IPS-18a (cell line): ENCODE data around the gene FHDC1.

Source experiments
- H3K27ac ChIP-seq: one replicate; pipeline ENCODE4 v1.5.1; 2013; ENCODE audit warnings: low read length
- H3K27me3 ChIP-seq: one replicate; pipeline ENCODE4 v1.6.1; 2013; ENCODE audit warnings: mild to moderate bottlenecking, low read length; ENCODE audit not compliant: control insufficient read depth, insufficient read depth
- H3K36me3 ChIP-seq: one replicate; pipeline ENCODE4 v1.6.1; 2013; ENCODE audit warnings: low read depth, low read length; ENCODE audit not compliant: control insufficient read depth
- H3K4me1 ChIP-seq: one replicate; pipeline ENCODE4 v1.6.1; 2013; ENCODE audit warnings: low read depth, low read length; ENCODE audit not compliant: control insufficient read depth
- H3K4me3 ChIP-seq: one replicate; pipeline ENCODE4 v1.5.1; 2013; ENCODE audit warnings: low read length
- H3K9ac ChIP-seq: one replicate; pipeline ENCODE4 v1.6.1; 2013; ENCODE audit warnings: mild to moderate bottlenecking, low read length, moderate library complexity
- H3K9me3 ChIP-seq: one replicate; pipeline ENCODE4 v1.6.1; 2013; ENCODE audit warnings: low read depth, low read length; ENCODE audit not compliant: control insufficient read depth

The FHDC1 gene

GRCh38 chr4:152936446-152937335 is 568 bp downstream of the FHDC1 start:
- H3K27me3 ChIP-seq, result peaks cover 45% of the 10 kb centered on the region

GRCh38 chr4:152937336-152938236 is 1.5 kb downstream of the FHDC1 start:
- Histone ChIP-seq H3K9me3 (no peaks in the 10 kb centered on the region), H3K4me1 (peaks cover 16% of the 10 kb centered on the region), H3K27ac (no peak overlapping the region), H3K36me3 (no peaks in the 10 kb centered on the region), H3K27me3 (peaks cover 45% of the 10 kb centered on the region), H3K4me3 (peak overlapping the region; percentile 79), H3K9ac (peak overlapping the region; percentile 65)

More at GRCh38 chr4:152936446-152937335, 568 bp downstream of the FHDC1 start:
- Histone ChIP-seq H3K9ac (peak overlapping the region; percentile 65), H3K9me3 (no peaks in the 10 kb centered on the region), H3K4me3 (peak overlapping the region; percentile 79), H3K36me3 (no peaks in the 10 kb centered on the region), H3K4me1 (peaks cover 16% of the 10 kb centered on the region), H3K27ac (no peak overlapping the region)

- H3K9ac ChIP-seq, result no peak overlapping the region
- peaks cover 45% of the 10 kb centered on the region for H3K27me3 ChIP-seq
- no peaks in the 10 kb centered on the region for H3K9me3 ChIP-seq
- peak overlapping the region; percentile 79 for H3K4me3 ChIP-seq
- peaks cover 2% of the 10 kb centered on the region for H3K36me3 ChIP-seq
- peaks cover 16% of the 10 kb centered on the region for H3K4me1 ChIP-seq
- no peak overlapping the region for H3K27ac ChIP-seq
These were observed 2.3 kb downstream of the FHDC1 start for GRCh38 chr4:152938237-152938947.

- Histone ChIP-seq H3K36me3 (peaks cover 13% of the 10 kb centered on the region), H3K27ac (no peak overlapping the region), H3K27me3 (peaks cover 33% of the 10 kb centered on the region), H3K4me1 (peaks cover 15% of the 10 kb centered on the region), H3K4me3 (no peak overlapping the region), H3K9ac (no peak overlapping the region), H3K9me3 (no peaks in the 10 kb centered on the region)
These were observed 3.5 kb downstream of the FHDC1 start for GRCh38 chr4:152939621-152940020.

GRCh38 chr4:152940461-152940860 is 4.3 kb downstream of the FHDC1 start:
- Histone ChIP-seq H3K27ac (no peak overlapping the region), H3K36me3 (peaks cover 13% of the 10 kb centered on the region), H3K9me3 (no peaks in the 10 kb centered on the region), H3K4me3 (no peak overlapping the region), H3K27me3 (peaks cover 28% of the 10 kb centered on the region), H3K9ac (no peak overlapping the region), H3K4me1 (peaks cover 10% of the 10 kb centered on the region)

- H3K4me1 ChIP-seq, result peaks cover 10% of the 10 kb centered on the region
- H3K4me3 ChIP-seq, result no peak overlapping the region
- no peak overlapping the region for H3K27ac ChIP-seq
- no peaks in the 10 kb centered on the region for H3K9me3 ChIP-seq
- H3K36me3 ChIP-seq, result peaks cover 19% of the 10 kb centered on the region
- no peak overlapping the region for H3K9ac ChIP-seq
- peaks cover 28% of the 10 kb centered on the region for H3K27me3 ChIP-seq
These were observed 5.3 kb downstream of the FHDC1 start for GRCh38 chr4:152941411-152941810.

GRCh38 chr4:152942346-152942745 is 6.2 kb downstream of the FHDC1 start:
- H3K36me3 ChIP-seq, result peaks cover 22% of the 10 kb centered on the region
- peaks cover 18% of the 10 kb centered on the region for H3K27me3 ChIP-seq
- no peak overlapping the region for H3K4me3 ChIP-seq
- H3K4me1 ChIP-seq, result peaks cover 10% of the 10 kb centered on the region
- no peaks in the 10 kb centered on the region for H3K9me3 ChIP-seq
- no peak overlapping the region for H3K27ac ChIP-seq
- no peak overlapping the region for H3K9ac ChIP-seq

GRCh38 chr4:152943672-152944071 is 7.5 kb downstream of the FHDC1 start:
- peaks cover 6% of the 10 kb centered on the region for H3K27me3 ChIP-seq

GRCh38 chr4:152944666-152945320 is 8.7 kb downstream of the FHDC1 start:
- Histone ChIP-seq H3K36me3 (peaks cover 22% of the 10 kb centered on the region), H3K9me3 (no peaks in the 10 kb centered on the region), H3K4me1 (no peaks in the 10 kb centered on the region), H3K4me3 (no peak overlapping the region), H3K9ac (no peak overlapping the region), H3K27me3 (no peaks in the 10 kb centered on the region), H3K27ac (no peak overlapping the region)

More at GRCh38 chr4:152943672-152944071, 7.5 kb downstream of the FHDC1 start:
- H3K9me3 ChIP-seq, result no peaks in the 10 kb centered on the region
- H3K4me1 ChIP-seq, result peaks cover 5% of the 10 kb centered on the region
- no peak overlapping the region for H3K9ac ChIP-seq
- no peak overlapping the region for H3K27ac ChIP-seq
- peaks cover 22% of the 10 kb centered on the region for H3K36me3 ChIP-seq
- no peak overlapping the region for H3K4me3 ChIP-seq

- Histone ChIP-seq H3K27ac (no peak overlapping the region), H3K27me3 (no peaks in the 10 kb centered on the region), H3K9me3 (no peaks in the 10 kb centered on the region), H3K36me3 (peaks cover 22% of the 10 kb centered on the region), H3K4me1 (peaks cover 8% of the 10 kb centered on the region), H3K4me3 (no peak overlapping the region), H3K9ac (no peak overlapping the region)
These were observed 9.5 kb downstream of the FHDC1 start for GRCh38 chr4:152945639-152946038.
